Mesendoderm (in vitro differentiated cells): ENCODE results near the gene ULBP3.

Experiments
- DNase-seq: peaks from one replicate; pipeline ENCODE4 v3.0.0; 2013
- H2AK5ac ChIP-seq: 2 replicates; pipeline ENCODE4 v1.6.1; 2013; ENCODE audit warnings: low read length, inconsistent platforms
- H2BK120ac ChIP-seq: 2 replicates; pipeline ENCODE4 v1.6.1; 2013; ENCODE audit warnings: low read depth, mild to moderate bottlenecking, low read length, moderate library complexity, mixed read lengths
- H2BK15ac ChIP-seq: replicated peaks from 2 replicates; pipeline ENCODE4 v1.6.1; 2013; ENCODE audit warnings: low read depth, mild to moderate bottlenecking, moderate library complexity
- H2BK5ac ChIP-seq: 2 replicates; pipeline ENCODE4 v1.6.1; 2013; ENCODE audit warnings: low read length, inconsistent platforms
- H3K18ac ChIP-seq: 2 replicates; pipeline ENCODE4 v1.6.1; 2013; ENCODE audit warnings: mild to moderate bottlenecking, low read length, mixed read lengths
- H3K23ac ChIP-seq: one replicate; pipeline ENCODE4 v1.6.1; 2013; ENCODE audit warnings: low read length
- H3K27ac ChIP-seq: 2 replicates; pipeline ENCODE4 v1.5.1; 2013; ENCODE audit warnings: low read depth, mild to moderate bottlenecking, inconsistent platforms, low read length, moderate library complexity
- H3K27me3 ChIP-seq: 2 replicates; pipeline ENCODE4 v1.6.1; 2013; ENCODE audit warnings: low read length, control low read depth, mild to moderate bottlenecking, inconsistent platforms; ENCODE audit not compliant: insufficient read depth, poor library complexity
- H3K36me3 ChIP-seq: 2 replicates; pipeline ENCODE4 v1.6.1; 2013; ENCODE audit warnings: low read length, inconsistent platforms; ENCODE audit not compliant: control insufficient read depth, insufficient read depth
- H3K4ac ChIP-seq: one replicate; pipeline ENCODE4 v1.6.1; 2013; ENCODE audit warnings: low read depth, mild to moderate bottlenecking, low read length, moderate library complexity
- H3K4me1 ChIP-seq: 2 replicates; pipeline ENCODE4 v1.6.1; 2013; ENCODE audit warnings: low read depth, low read length, inconsistent platforms; ENCODE audit not compliant: control insufficient read depth
- H3K4me2 ChIP-seq: 2 replicates; pipeline ENCODE4 v1.6.1; 2013; ENCODE audit warnings: low read length
- H3K4me3 ChIP-seq: 2 replicates; pipeline ENCODE4 v1.5.1; 2013; ENCODE audit warnings: mild to moderate bottlenecking, low read length
- H3K56ac ChIP-seq: one replicate; pipeline ENCODE4 v1.6.1; 2013; ENCODE audit warnings: low read length
- H3K79me1 ChIP-seq: 2 replicates; pipeline ENCODE4 v1.6.1; 2013; ENCODE audit warnings: low read length, inconsistent platforms
- H3K79me2 ChIP-seq: 2 replicates; pipeline ENCODE4 v1.6.1; 2013; ENCODE audit warnings: mild to moderate bottlenecking, low read length; ENCODE audit not compliant: control insufficient read depth, insufficient read depth
- H3K9ac ChIP-seq: 2 replicates; pipeline ENCODE4 v1.6.1; 2013; ENCODE audit warnings: low read length, inconsistent platforms
- H4K5ac ChIP-seq: one replicate; pipeline ENCODE4 v1.6.1; 2013; ENCODE audit warnings: low read length
- H4K8ac ChIP-seq: one replicate; pipeline ENCODE4 v1.6.1; 2013; ENCODE audit warnings: low read depth, mild to moderate bottlenecking, control low read depth, low read length, moderate library complexity
- WGBS: extraction: QIAGEN DNeasy Blood & Tissue Kit; methylation state at CpG from one replicate; pipeline ENCODE4 v1.1.7; 2013; ENCODE audit warnings: low lambda C conversion rate, missing lambda C conversion rate; ENCODE audit not compliant: insufficient coverage; ENCODE audit errors: extremely low coverage; 5-methylcytosine and 5-hydroxymethylcytosine counted together

Gene ULBP3

GRCh38 chr6:150084426-150084825 lies 15.5 kb upstream of the ULBP3 start:
- no peaks in the 10 kb centered on the region for H3K79me2 ChIP-seq
- no peak overlapping the region for H3K9ac ChIP-seq
- no peak overlapping the region for H4K8ac ChIP-seq
- H2AK5ac ChIP-seq = no peak overlapping the region
- no peak overlapping the region for H3K4me3 ChIP-seq
- WGBS = no CpG with 5 or more reads among the region's 7 CpGs
- no peaks in the 10 kb centered on the region for H3K27me3 ChIP-seq
- no peaks in the 10 kb centered on the region for H3K79me1 ChIP-seq
- H3K4me2 ChIP-seq = no peak overlapping the region
- H2BK15ac ChIP-seq = no peak overlapping the region
- H2BK120ac ChIP-seq = no peak overlapping the region
- no peak overlapping the region for H3K56ac ChIP-seq
- H3K18ac ChIP-seq = no peak overlapping the region
- no peak for DNase-seq
- H3K4me1 ChIP-seq = no peaks in the 10 kb centered on the region
- H3K4ac ChIP-seq = no peak overlapping the region
- H3K27ac ChIP-seq = no peak overlapping the region
- H2BK5ac ChIP-seq = no peak overlapping the region
- no peak overlapping the region for H4K5ac ChIP-seq
- no peak overlapping the region for H3K23ac ChIP-seq
- no peaks in the 10 kb centered on the region for H3K36me3 ChIP-seq

DNA sequence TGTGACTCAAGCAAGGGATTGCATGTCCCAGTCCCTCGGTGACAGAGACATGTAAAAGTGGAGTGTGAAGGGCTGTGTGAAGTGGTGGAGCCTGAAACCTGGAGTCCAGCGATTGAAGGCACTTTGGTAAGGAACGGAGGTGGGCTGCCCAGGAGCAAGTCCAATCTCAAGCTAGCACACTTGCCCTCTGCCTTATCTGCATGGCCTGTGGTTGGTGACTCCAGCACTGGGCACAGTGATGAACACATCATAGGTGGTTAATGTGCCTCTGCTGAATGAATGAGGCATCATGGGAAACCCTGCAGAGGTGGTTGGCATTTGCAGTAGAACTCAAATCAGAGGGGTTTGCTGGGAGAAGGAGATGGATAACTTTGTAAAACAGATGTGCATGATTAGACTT lies 14.9 kb upstream of the ULBP3 start:
- Histone ChIP-seq H2BK15ac (no peak overlapping the region), H3K27me3 (no peaks in the 10 kb centered on the region), H4K5ac (no peak overlapping the region), H4K8ac (no peak overlapping the region), H3K4ac (no peak overlapping the region), H3K4me2 (no peak overlapping the region), H3K79me2 (no peaks in the 10 kb centered on the region), H2AK5ac (no peak overlapping the region), H3K4me3 (no peak overlapping the region), H2BK120ac (no peak overlapping the region), H3K27ac (no peak overlapping the region), H3K18ac (no peak overlapping the region), H3K4me1 (no peaks in the 10 kb centered on the region), H3K36me3 (no peaks in the 10 kb centered on the region), H3K56ac (no peak overlapping the region), H2BK5ac (no peak overlapping the region), H3K79me1 (no peaks in the 10 kb centered on the region), H3K9ac (no peak overlapping the region), H3K23ac (no peak overlapping the region)
- WGBS = no CpG with 5 or more reads among the region's 3 CpGs
- DNase-seq = no peak

DNA sequence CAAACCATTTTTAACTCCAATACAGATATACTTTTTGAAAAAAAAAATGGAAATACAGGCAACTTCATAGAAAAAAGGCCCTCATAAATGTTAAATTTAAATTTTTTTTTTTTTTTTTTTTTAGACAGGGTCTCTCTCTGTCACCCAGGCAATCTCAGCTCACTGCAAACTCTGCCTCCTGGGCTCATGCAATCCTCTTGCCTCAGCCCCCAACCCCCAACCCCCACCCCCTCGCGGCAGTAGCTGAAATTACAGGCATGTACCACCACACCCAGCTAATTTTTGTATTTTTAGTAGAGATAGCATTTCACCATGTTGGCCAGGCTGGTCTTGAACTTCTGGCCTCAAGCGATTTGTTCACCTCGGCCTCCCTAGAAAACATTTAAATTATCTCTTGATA lies 12.8 kb upstream of the ULBP3 start:
- Histone ChIP-seq H4K8ac (no peak overlapping the region), H3K36me3 (no peaks in the 10 kb centered on the region), H3K79me1 (no peaks in the 10 kb centered on the region), H2AK5ac (no peak overlapping the region), H2BK120ac (no peak overlapping the region), H3K4ac (no peak overlapping the region), H3K18ac (no peak overlapping the region), H3K56ac (no peak overlapping the region), H2BK5ac (no peak overlapping the region), H3K4me2 (no peak overlapping the region), H2BK15ac (no peak overlapping the region), H3K9ac (no peak overlapping the region), H3K27ac (no peak overlapping the region), H3K4me1 (no peaks in the 10 kb centered on the region), H3K79me2 (no peaks in the 10 kb centered on the region), H4K5ac (no peak overlapping the region), H3K27me3 (no peaks in the 10 kb centered on the region), H3K4me3 (no peak overlapping the region), H3K23ac (no peak overlapping the region)
- DNase-seq = peak; percentile 28
- WGBS = no CpG with 5 or more reads among the region's 4 CpGs

- Histone ChIP-seq H4K8ac (no peak overlapping the region), H4K5ac (no peak overlapping the region), H2BK5ac (no peak overlapping the region), H3K79me1 (no peaks in the 10 kb centered on the region), H3K4me3 (no peak overlapping the region), H3K4me1 (no peaks in the 10 kb centered on the region), H2BK15ac (no peak overlapping the region), H3K18ac (no peak overlapping the region), H3K56ac (no peak overlapping the region), H3K27ac (no peak overlapping the region), H2BK120ac (no peak overlapping the region), H3K23ac (no peak overlapping the region), H3K4ac (no peak overlapping the region), H3K4me2 (no peak overlapping the region), H3K79me2 (no peaks in the 10 kb centered on the region), H3K9ac (no peak overlapping the region), H3K27me3 (no peaks in the 10 kb centered on the region), H2AK5ac (no peak overlapping the region), H3K36me3 (no peaks in the 10 kb centered on the region)
- WGBS = no CpG with 5 or more reads among the region's 4 CpGs
- peak; percentile 82 for DNase-seq
Observed at GRCh38 chr6:150079604-150080003, 10.7 kb upstream of the ULBP3 start.

GRCh38 chr6:150078788-150079187 lies 9.9 kb upstream of the ULBP3 start:
- no peak overlapping the region for H4K8ac ChIP-seq
- no peak overlapping the region for H2AK5ac ChIP-seq
- no peaks in the 10 kb centered on the region for H3K79me1 ChIP-seq
- no peak overlapping the region for H3K18ac ChIP-seq
- H2BK5ac ChIP-seq = no peak overlapping the region
- no peak overlapping the region for H4K5ac ChIP-seq
- H3K56ac ChIP-seq = no peak overlapping the region
- H3K23ac ChIP-seq = no peak overlapping the region
- no peak overlapping the region for H3K27ac ChIP-seq
- no peak overlapping the region for H3K4me2 ChIP-seq
- no peaks in the 10 kb centered on the region for H3K27me3 ChIP-seq
- no peaks in the 10 kb centered on the region for H3K4me1 ChIP-seq
- H3K79me2 ChIP-seq = no peaks in the 10 kb centered on the region
- no peak overlapping the region for H3K4me3 ChIP-seq
- H2BK15ac ChIP-seq = no peak overlapping the region
- H3K36me3 ChIP-seq = no peaks in the 10 kb centered on the region
- DNase-seq = no peak
- no peak overlapping the region for H3K4ac ChIP-seq
- no peak overlapping the region for H3K9ac ChIP-seq
- WGBS = no CpG with 5 or more reads among the region's 2 CpGs
- H2BK120ac ChIP-seq = no peak overlapping the region

DNA sequence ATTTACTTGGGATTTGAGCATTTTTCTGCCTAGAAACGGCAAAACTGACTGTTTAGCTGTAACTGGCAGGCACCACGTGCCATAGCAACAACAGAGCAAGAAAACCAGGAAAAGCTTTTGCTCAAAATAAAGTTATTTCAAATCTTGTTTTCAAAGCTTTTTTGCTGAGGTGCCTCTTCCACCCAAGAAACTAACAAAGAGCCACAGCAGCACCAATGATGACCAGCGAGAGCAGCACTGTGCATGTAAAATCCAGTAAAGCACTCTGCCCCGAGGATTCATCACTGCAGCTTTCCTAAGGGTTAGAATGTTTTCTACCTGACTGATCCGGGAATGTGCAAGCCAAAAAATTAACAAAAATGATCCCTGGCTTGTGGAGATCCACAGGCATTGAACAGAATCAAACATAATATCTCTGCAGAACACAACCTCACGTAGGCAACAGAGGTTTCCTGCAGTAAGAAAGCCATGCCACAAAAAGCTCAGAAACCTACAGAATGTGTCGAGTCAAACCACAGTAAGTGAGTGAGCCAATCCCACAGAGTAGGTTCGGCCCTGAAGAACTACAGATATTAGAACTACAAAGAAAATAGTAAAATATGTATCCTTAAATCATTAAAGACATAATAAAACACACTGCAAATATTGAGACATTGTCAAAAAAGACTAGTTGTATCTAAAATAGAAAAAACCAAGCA lies 7.4 kb upstream of the ULBP3 start:
- Histone ChIP-seq H3K56ac (no peak overlapping the region), H2BK15ac (no peak overlapping the region), H3K27ac (no peak overlapping the region), H3K27me3 (no peaks in the 10 kb centered on the region), H3K18ac (no peak overlapping the region), H3K79me1 (no peaks in the 10 kb centered on the region), H3K23ac (no peak overlapping the region), H3K4ac (no peak overlapping the region), H3K79me2 (no peaks in the 10 kb centered on the region), H2AK5ac (no peak overlapping the region), H3K4me1 (no peaks in the 10 kb centered on the region), H4K5ac (no peak overlapping the region), H2BK120ac (no peak overlapping the region), H3K4me3 (no peak overlapping the region), H4K8ac (no peak overlapping the region), H3K4me2 (no peak overlapping the region), H3K9ac (no peak overlapping the region), H2BK5ac (no peak overlapping the region), H3K36me3 (no peaks in the 10 kb centered on the region)
- WGBS = no CpG with 5 or more reads among the region's 8 CpGs
- peak; percentile 26 for DNase-seq
